ENCODE measurements around the gene RAB10.
A peak's percentile ranks its signal among the peaks of the same experiment; 100 is the strongest.
"Not testable (repeated sequence)": the region's sequence is repeated elsewhere in the genome, so short reads cannot be mapped to it uniquely, and the experiment has no call there.

Gene RAB10

DNA sequence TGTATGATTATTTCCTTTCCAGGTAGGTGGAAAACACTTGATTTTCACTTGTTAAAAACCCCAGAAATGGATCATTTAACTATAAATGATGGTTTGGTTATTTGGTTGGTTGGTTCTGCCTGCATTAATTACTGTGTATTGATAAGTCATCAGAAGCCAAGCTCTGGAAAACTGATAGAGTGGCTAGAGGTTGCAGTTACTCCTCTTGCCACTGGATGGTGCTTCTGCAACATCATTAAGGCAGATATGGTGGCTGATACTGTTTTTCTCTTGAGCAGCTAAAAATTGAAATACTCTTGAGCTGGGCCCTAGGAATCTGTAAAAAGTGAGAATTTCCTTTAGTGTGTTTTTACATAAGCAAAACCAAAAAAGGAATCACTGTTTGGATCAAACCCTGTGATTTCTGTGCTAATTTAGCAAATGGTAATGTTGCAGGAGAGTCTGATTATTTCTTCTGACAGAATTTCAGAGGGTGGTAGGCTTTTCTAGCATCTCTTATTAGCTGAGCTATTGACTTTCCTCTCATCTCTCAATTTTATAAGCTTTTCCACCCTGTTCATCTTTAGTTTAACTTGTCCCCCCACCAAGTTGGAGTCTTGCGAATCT lies 54.3 kb downstream of the RAB10 start:
- TF ChIP-seq, protein P1, sequence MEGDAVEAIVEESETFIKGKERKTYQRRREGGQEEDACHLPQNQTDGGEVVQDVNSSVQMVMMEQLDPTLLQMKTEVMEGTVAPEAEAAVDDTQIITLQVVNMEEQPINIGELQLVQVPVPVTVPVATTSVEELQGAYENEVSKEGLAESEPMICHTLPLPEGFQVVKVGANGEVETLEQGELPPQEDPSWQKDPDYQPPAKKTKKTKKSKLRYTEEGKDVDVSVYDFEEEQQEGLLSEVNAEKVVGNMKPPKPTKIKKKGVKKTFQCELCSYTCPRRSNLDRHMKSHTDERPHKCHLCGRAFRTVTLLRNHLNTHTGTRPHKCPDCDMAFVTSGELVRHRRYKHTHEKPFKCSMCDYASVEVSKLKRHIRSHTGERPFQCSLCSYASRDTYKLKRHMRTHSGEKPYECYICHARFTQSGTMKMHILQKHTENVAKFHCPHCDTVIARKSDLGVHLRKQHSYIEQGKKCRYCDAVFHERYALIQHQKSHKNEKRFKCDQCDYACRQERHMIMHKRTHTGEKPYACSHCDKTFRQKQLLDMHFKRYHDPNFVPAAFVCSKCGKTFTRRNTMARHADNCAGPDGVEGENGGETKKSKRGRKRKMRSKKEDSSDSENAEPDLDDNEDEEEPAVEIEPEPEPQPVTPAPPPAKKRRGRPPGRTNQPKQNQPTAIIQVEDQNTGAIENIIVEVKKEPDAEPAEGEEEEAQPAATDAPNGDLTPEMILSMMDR (IDR thresholded peaks at IDR 0.05; ENCODE audit: low read depth, low read length) = peak; percentile 75
- DNase-seq (ENCODE audit: extremely low read depth, low read depth) = no peak

DNA sequence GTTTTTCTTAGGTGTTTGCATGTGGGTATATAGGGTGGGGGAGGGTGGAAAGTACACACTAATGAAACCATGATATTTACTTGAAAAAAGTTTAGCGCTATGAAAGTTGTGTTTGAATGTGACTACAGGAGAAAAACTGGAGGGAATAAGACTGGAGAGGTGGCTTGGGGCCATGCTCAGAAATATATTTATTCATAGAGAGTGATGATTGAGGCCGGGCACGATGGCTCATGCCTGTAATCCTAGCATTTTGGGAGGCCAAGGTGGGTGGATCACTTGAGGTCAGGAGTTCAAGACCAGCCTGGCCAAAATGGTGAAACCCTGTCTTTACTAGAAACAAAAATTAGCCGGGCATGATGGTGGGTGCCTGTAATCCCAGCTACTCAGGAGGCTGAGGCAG lies 55.0 kb downstream of the RAB10 start:
- DNase-seq (ENCODE audit: extremely low read depth, low read depth) = not testable (repeated sequence)

DNA sequence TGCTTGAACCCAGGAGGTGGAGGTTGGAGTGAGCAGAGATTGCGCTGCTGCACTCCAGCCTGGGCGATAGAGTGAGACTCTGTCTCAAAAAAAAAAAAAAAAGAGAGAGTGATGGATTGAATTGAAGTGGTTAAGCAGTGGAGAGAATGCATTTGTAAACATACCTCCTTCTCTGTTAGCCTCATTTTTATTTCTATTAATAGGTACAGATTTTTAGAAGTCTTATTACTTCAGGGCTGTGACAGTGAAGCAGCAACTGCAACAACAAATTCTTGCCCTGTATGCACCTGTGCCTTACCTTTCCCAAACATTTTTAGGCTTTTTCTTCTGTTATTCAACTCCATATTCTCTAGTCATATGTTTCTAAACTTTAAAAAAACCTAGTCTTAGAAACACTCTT lies 55.5 kb downstream of the RAB10 start:
- TF ChIP-seq, protein P1 (IDR thresholded peaks at IDR 0.05; ENCODE audit: low read depth, low read length) = no peak
- DNase-seq (ENCODE audit: extremely low read depth, low read depth) = no peak

DNA sequence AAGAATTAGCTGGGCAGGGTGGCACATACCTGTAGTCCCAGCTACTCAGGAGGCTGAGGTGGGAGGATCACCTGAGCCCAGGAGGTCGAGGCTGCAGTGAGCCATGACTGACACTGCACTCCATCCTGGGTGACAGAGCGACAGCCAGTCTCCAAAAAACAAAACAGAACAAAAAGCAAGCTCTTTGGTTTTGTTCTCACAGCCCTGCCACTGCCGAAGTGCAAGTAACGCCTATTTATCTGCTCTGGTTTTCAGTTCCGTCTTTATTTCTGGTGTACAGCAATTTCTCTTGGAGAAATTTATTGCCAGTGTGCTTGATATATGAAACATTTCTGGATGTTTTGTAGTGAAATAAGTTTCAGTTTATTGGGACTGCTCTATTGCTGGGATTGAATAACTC lies 61.9 kb downstream of the RAB10 start:
- no peak for DNase-seq (ENCODE audit: extremely low read depth, low read depth)
- TF ChIP-seq, protein P1 (IDR thresholded peaks at IDR 0.05; ENCODE audit: low read depth, low read length) = no peak

DNA sequence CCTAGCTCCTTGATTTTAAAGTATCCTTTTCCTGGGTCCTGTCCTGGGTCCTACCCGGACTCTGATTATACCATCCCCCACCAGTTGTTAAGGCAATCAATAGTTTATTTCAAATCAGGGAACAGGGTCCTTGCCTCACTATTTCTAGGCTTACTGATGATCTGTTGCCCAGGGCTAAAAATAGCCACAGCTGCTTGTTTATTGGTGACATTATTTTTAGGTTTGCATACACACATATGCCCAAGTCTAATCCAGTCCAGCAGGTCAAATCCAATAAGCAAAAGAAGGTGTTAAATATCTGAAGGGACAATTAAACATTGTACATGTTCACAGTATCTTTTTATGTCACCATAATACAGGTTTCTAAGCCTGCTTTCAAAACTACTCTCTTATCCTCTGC lies 66.0 kb downstream of the RAB10 start:
- no peak for DNase-seq (ENCODE audit: extremely low read depth, low read depth)

DNA sequence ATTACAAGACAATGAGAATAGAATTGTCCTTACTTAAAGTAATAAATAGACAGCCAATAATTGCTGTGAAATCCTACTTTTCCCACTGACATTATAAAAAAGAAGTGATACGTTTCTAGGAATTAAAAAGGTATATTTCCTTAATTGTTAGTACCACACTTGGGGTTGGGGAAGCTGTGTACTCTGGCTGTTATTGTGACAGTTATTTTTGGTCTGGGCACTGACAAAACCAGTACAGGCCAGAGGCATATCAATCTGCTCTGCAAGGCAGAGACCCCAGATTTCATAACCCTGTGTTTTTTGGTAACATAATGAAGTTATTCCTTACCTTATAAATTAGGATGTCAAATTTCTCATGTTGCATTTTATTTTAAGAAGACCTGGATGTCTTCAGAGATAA lies 66.5 kb downstream of the RAB10 start:
- DNase-seq (ENCODE audit: extremely low read depth, low read depth) = no peak
- TF ChIP-seq, protein P1 (IDR thresholded peaks at IDR 0.05; ENCODE audit: low read depth, low read length) = no peak

More for the DNA sequence above, 66.0 kb downstream of the RAB10 start:
- TF ChIP-seq, protein P1 (IDR thresholded peaks at IDR 0.05; ENCODE audit: low read depth, low read length) = no peak

DNA sequence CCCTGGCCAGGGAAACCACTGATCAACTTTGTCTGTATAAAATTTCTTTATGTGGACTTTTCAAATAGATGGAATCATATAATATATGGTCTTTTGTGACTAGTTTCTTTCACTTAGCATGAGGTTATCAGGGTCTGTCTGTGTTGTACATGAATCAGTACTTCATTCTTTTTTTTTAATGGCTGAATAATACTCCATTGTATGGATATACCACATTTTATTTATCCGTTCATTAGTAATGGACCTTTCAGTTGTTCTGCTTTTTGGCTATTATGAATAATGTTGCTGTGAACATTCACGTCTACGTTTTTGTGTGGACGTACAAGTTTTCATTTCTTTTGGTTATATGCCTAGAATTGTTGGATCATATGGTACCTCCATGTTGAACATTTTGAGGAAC lies 69.9 kb downstream of the RAB10 start:
- no peak for DNase-seq (ENCODE audit: extremely low read depth, low read depth)
- TF ChIP-seq, protein P1 (IDR thresholded peaks at IDR 0.05; ENCODE audit: low read depth, low read length) = no peak

DNA sequence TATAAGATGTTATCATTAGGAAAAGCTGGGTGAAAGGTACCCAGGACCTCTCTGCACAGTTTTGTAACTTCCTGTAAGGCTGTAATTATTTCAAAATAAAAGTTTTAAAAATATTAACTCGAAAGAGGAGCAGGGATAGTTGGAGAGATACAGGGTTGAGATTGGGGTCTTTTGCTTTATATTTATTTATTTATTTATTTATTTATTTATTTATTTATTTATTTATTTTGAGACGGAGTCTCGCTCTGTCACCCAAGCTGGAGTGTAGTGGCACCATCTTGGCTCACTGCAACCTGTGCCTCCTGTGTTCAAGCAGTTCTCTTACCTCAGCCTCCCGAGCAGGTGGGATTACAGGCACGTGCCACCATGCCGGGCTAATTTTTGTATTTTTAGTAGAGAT lies 74.8 kb downstream of the RAB10 start:
- not testable (repeated sequence) for DNase-seq (ENCODE audit: extremely low read depth, low read depth)
